ENCODE measurements around the gene PIGU. TPM values are rescaled to one million over a fixed set of nuclear protein-coding genes. Genes with fewer than 3 reads are reported as not detected.

PIGU gene
- polyA plus RNA-seq, 1 of the 3 experiments (the other 2 are of a cell fraction) = 40.3 TPM

GRCh38 chr20:34536798-34537394 lies 140.0 kb downstream of the PIGU start:
- no peaks in the 10 kb centered on the region; the same call in none of the 2 replicates for H3K79me2 ChIP-seq (ENCODE audit: insufficient read depth)
- DNase-seq = peak; percentile 46
- WGBS (ENCODE audit: low lambda C conversion rate) = 100% methylated on average over 2 of the region's 10 CpGs
- no peak overlapping the region for H3K4me2 ChIP-seq
- H3K36me3 ChIP-seq (replicated peaks in 1 of 2; ENCODE audit: control insufficient read depth in 1 of 2, insufficient read depth in 2 of 2, low read length in 1 of 2) = peaks cover 47 to 81% of the 10 kb centered on the region in 2 experiments
- TF ChIP-seq RAD21 (IDR thresholded peaks at IDR 0.05; ENCODE audit: low read length) (peak; percentile 30), MXI1 (IDR thresholded peaks at IDR 0.05; ENCODE audit: low read depth, low read length) (0 out of 2 replicates have a peak, but pooled peaks have one; percentile 19), GABPA (IDR thresholded peaks at IDR 0.05; ENCODE audit: low read depth) (no peak), SMC3 (IDR thresholded peaks at IDR 0.05; ENCODE audit: low read depth, low read length) (peak; percentile 17; the same call in 1 of the 2 replicates), GATA2 (CRISPR knock-in tag; IDR thresholded peaks at IDR 0.05) (no peak)
- no peak overlapping the region for H3K27ac ChIP-seq (ENCODE audit: low read depth in 2 of 2, low read length in 1 of 2)
- no peak overlapping the region for H2AFZ ChIP-seq (ENCODE audit: low read depth)
- ChIA-PET CTCF (interaction anchor here (0.6 to 2.0 kb wide), 10 partner anchors 12 to 224 kb away, joined by 3 to 11 read pairs (median 4); no protein-coding TSS in a partner anchor), POLR2A (interaction anchor here (0.6 kb wide), 2 partner anchors 215 to 233 kb away, joined by 3 read pairs; no protein-coding TSS in a partner anchor)
- H3K9me2 ChIP-seq = no peaks in the 10 kb centered on the region
- no peak overlapping the region; a peak in 1 of 4 replicates for H3K4me3 ChIP-seq (ENCODE audit: low read depth in 2 of 2, low read length in 1 of 2)
- no peaks in the 10 kb centered on the region; a peak in 1 of 4 replicates for H3K4me1 ChIP-seq (ENCODE audit: control insufficient read depth in 1 of 2, insufficient read depth in 2 of 2, low read depth in 1 of 2, low read length in 1 of 2)
- H3F3A ChIP-seq (replicated peaks; ENCODE audit: insufficient read depth) = peaks cover 8% of the 10 kb centered on the region
- H3K27me3 ChIP-seq (ENCODE audit: insufficient read depth) = no peaks in the 10 kb centered on the region
- H3K9me3 ChIP-seq = no peaks in the 10 kb centered on the region
- H3K9ac ChIP-seq = no peak overlapping the region
- H4K20me1 ChIP-seq (ENCODE audit: insufficient read depth) = peaks cover 19% of the 10 kb centered on the region

DNA sequence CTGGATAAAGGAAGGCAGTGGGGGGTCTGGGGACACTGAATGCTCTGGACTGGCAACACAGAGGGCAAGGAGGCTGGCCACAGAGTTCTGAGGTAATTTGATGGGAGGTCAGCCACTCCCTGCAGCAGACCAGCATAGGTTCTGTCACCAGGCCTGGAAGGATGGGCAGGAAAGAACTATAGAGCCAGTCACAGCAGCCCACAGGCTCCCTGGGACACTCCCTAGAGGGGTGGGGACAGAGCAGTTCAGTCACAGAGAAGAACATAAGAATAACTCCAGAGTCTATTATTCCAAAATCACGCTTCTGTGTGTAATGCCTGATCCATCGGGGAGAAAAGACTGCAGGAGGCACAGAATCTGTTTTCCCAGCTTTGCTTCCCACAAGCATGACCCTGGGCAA lies 141.0 kb downstream of the PIGU start:
- Histone ChIP-seq H2AFZ (ENCODE audit: low read depth) (no peak overlapping the region), H4K20me1 (ENCODE audit: insufficient read depth) (peaks cover 25% of the 10 kb centered on the region), H3F3A (replicated peaks; ENCODE audit: insufficient read depth) (peaks cover 8% of the 10 kb centered on the region), H3K27me3 (ENCODE audit: insufficient read depth) (no peaks in the 10 kb centered on the region), H3K27ac (ENCODE audit: low read depth in 2 of 2, low read length in 1 of 2) (no peak overlapping the region), H3K4me2 (no peak overlapping the region), H3K9ac (no peak overlapping the region), H3K4me1 (ENCODE audit: control insufficient read depth in 1 of 2, insufficient read depth in 2 of 2, low read depth in 1 of 2, low read length in 1 of 2) (no peaks in the 10 kb centered on the region; a peak in 1 of 4 replicates), H3K36me3 (replicated peaks in 1 of 2; ENCODE audit: control insufficient read depth in 1 of 2, insufficient read depth in 2 of 2, low read length in 1 of 2) (peaks cover 49 to 81% of the 10 kb centered on the region in 2 experiments), H3K4me3 (ENCODE audit: low read depth in 2 of 2, low read length in 1 of 2) (no peak overlapping the region), H3K79me2 (ENCODE audit: insufficient read depth) (peaks cover 9% of the 10 kb centered on the region), H3K9me2 (no peaks in the 10 kb centered on the region), H3K9me3 (no peaks in the 10 kb centered on the region)
- POLR2A ChIA-PET = interaction anchor here (0.6 kb wide), 1 partner anchor 216 kb away, joined by 3 read pairs; no protein-coding TSS in a partner anchor
- CTCF ChIA-PET = interaction anchor here (1.3 to 2.0 kb wide), 2 partner anchors 13 to 223 kb away, joined by 6 to 11 read pairs; no protein-coding TSS in a partner anchor
- 92% methylated on average over 2 of the region's 2 CpGs for WGBS (ENCODE audit: low lambda C conversion rate)
- TF ChIP-seq, protein P1, sequence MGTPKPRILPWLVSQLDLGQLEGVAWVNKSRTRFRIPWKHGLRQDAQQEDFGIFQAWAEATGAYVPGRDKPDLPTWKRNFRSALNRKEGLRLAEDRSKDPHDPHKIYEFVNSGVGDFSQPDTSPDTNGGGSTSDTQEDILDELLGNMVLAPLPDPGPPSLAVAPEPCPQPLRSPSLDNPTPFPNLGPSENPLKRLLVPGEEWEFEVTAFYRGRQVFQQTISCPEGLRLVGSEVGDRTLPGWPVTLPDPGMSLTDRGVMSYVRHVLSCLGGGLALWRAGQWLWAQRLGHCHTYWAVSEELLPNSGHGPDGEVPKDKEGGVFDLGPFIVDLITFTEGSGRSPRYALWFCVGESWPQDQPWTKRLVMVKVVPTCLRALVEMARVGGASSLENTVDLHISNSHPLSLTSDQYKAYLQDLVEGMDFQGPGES (IDR thresholded peaks at IDR 0.05; ENCODE audit: low read depth, low read length) = no peak
- TF ChIP-seq FOXJ3 (CRISPR knock-in tag; IDR thresholded peaks at IDR 0.05) = no peak
- no peak for TF ChIP-seq EZH2phosphoT487 (IDR thresholded peaks at IDR 0.05; ENCODE audit: borderline replicate concordance, low read depth)
- TF ChIP-seq POLR2AphosphoS5 (IDR thresholded peaks at IDR 0.05; ENCODE audit: low read depth, low read length) = no peak
- TF ChIP-seq RXRA (IDR thresholded peaks at IDR 0.05; ENCODE audit: borderline replicate concordance, low read depth) = no peak
- no peak for TF ChIP-seq CHD2 (IDR thresholded peaks at IDR 0.05; ENCODE audit: low read length, partially characterized antibody)
- TF ChIP-seq, protein P2, sequence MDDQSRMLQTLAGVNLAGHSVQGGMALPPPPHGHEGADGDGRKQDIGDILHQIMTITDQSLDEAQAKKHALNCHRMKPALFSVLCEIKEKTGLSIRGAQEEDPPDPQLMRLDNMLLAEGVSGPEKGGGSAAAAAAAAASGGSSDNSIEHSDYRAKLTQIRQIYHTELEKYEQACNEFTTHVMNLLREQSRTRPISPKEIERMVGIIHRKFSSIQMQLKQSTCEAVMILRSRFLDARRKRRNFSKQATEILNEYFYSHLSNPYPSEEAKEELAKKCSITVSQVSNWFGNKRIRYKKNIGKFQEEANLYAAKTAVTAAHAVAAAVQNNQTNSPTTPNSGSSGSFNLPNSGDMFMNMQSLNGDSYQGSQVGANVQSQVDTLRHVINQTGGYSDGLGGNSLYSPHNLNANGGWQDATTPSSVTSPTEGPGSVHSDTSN (IDR thresholded peaks at IDR 0.05) = no peak
- TF ChIP-seq RFX5 (IDR thresholded peaks at IDR 0.05; ENCODE audit: low read length) = no peak
- no peak for DNase-seq
